ENCODE measurements around the gene DIO3.

The DIO3 gene

GRCh38 chr14:101599234-101599885, 38.1 kb downstream of the DIO3 start:
- Histone ChIP-seq H3K4me1 (ENCODE audit: insufficient read depth, poor library complexity, severe bottlenecking) (no peaks in the 10 kb centered on the region), H3K27me3 (ENCODE audit: insufficient read depth, poor library complexity, severe bottlenecking) (no peaks in the 10 kb centered on the region), H3K9me3 (ENCODE audit: severe bottlenecking) (no peaks in the 10 kb centered on the region), H3K4me3 (ENCODE audit: severe bottlenecking) (no peak overlapping the region), H3K36me3 (ENCODE audit: low read depth) (no peaks in the 10 kb centered on the region), H3K27ac (ENCODE audit: poor library complexity, severe bottlenecking) (no peak overlapping the region)
- TF ChIP-seq CTCF (IDR thresholded peaks at IDR 0.05; ENCODE audit: poor library complexity, severe bottlenecking): no peak
- ATAC-seq (ENCODE audit: low read depth): no peak
- peak; percentile 34 for DNase-seq (ENCODE audit: low spot score)

GRCh38 chr14:101600336-101600890, 39.1 kb downstream of the DIO3 start:
- H3K27me3 ChIP-seq (ENCODE audit: insufficient read depth, poor library complexity, severe bottlenecking): peaks cover under 1% of the 10 kb centered on the region
- H3K4me3 ChIP-seq (ENCODE audit: severe bottlenecking): no peak overlapping the region
- no peaks in the 10 kb centered on the region for H3K36me3 ChIP-seq (ENCODE audit: low read depth)
- TF ChIP-seq CTCF (IDR thresholded peaks at IDR 0.05; ENCODE audit: poor library complexity, severe bottlenecking): no peak
- no peaks in the 10 kb centered on the region for H3K4me1 ChIP-seq (ENCODE audit: insufficient read depth, poor library complexity, severe bottlenecking)
- no peaks in the 10 kb centered on the region for H3K9me3 ChIP-seq (ENCODE audit: severe bottlenecking)
- DNase-seq (ENCODE audit: low spot score): peak; percentile 23
- ATAC-seq (ENCODE audit: low read depth): no peak
- no peak overlapping the region for H3K27ac ChIP-seq (ENCODE audit: poor library complexity, severe bottlenecking)

- Histone ChIP-seq H3K36me3 (ENCODE audit: low read depth) (no peaks in the 10 kb centered on the region), H3K4me1 (ENCODE audit: insufficient read depth, poor library complexity, severe bottlenecking) (no peaks in the 10 kb centered on the region), H3K4me3 (ENCODE audit: severe bottlenecking) (no peak overlapping the region), H3K27me3 (ENCODE audit: insufficient read depth, poor library complexity, severe bottlenecking) (peaks cover 7% of the 10 kb centered on the region), H3K27ac (ENCODE audit: poor library complexity, severe bottlenecking) (no peak overlapping the region), H3K9me3 (ENCODE audit: severe bottlenecking) (no peaks in the 10 kb centered on the region)
- no peak for TF ChIP-seq CTCF (IDR thresholded peaks at IDR 0.05; ENCODE audit: poor library complexity, severe bottlenecking)
- ATAC-seq (ENCODE audit: low read depth) (no peak), DNase-seq (ENCODE audit: low spot score) (peak; percentile 62)
Observed at GRCh38 chr14:101600891-101601605, 39.8 kb downstream of the DIO3 start.

GRCh38 chr14:101601606-101602465, 40.5 kb downstream of the DIO3 start:
- DNase-seq (ENCODE audit: low spot score) (peak; percentile 69), ATAC-seq (ENCODE audit: low read depth) (no peak)
- H3K4me3 ChIP-seq (ENCODE audit: severe bottlenecking): no peak overlapping the region
- H3K27me3 ChIP-seq (ENCODE audit: insufficient read depth, poor library complexity, severe bottlenecking): peaks cover 15% of the 10 kb centered on the region
- H3K4me1 ChIP-seq (ENCODE audit: insufficient read depth, poor library complexity, severe bottlenecking): no peaks in the 10 kb centered on the region
- no peaks in the 10 kb centered on the region for H3K9me3 ChIP-seq (ENCODE audit: severe bottlenecking)
- no peak overlapping the region for H3K27ac ChIP-seq (ENCODE audit: poor library complexity, severe bottlenecking)
- H3K36me3 ChIP-seq (ENCODE audit: low read depth): no peaks in the 10 kb centered on the region
- TF ChIP-seq CTCF (IDR thresholded peaks at IDR 0.05; ENCODE audit: poor library complexity, severe bottlenecking): no peak
